GM19468 (cell line): ENCODE results near the gene NUCB2.

ENCODE experiments used
- ATAC-seq: cut with Tn5 transposase; IDR thresholded peaks from one replicate; pipeline ENCODE4 v1.9.1; 2021; ENCODE audit warnings: mild to moderate bottlenecking, moderate library complexity, moderate number of reproducible peaks; ENCODE audit not compliant: unreplicated experiment; ENCODE audit errors: extremely low read depth

NUCB2 gene

DNA sequence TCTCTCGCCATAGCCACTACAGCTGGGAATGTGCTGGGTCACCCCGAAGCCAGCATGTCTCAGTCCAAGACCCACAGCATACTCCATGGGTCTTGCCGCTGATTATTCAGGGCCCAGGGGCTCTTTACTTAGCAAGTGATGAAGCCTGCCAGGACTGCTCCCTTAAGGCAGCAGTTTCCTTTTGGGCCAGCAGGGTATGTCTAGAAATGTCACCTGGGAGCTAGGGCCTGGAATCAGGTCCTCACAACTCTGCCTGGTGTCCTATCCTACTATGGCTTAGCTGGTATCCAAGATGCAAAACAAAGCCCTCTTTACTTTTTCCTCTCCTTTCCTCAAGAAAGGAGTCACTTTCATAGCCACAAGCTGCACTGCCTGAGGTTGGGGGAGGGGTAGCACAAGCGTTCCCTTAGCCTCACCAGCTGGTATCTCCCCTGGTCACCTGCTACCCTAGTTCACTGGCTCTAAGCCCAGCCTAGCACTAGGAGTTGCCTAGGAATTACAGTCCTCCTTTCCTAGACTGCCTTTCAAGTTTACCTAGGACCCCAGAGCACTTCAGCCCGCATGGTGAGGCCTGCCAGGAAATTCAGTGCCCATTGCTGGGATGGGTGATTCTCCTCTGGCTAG is 52.4 kb downstream of the NUCB2 start:
- ATAC-seq, result no peak

DNA sequence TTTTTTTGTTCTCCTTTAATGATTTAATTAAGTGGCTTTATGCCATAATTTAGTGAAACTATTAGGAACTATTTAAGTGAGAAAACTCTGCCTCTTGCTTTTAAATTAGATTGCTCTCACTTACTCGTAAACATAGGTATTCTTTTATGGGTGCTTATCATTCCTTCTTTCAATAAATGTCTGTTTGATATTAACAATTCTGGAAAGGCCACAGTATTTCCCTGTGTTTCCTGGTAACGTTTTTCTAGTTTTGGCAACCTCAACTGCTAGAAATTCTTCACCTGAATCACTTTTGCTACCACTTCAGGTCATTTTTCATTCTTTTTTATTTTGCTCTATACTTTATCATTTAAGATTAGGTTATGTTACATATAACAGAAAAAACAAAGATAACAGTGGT is 55.1 kb downstream of the NUCB2 start:
- ATAC-seq, result no peak

DNA sequence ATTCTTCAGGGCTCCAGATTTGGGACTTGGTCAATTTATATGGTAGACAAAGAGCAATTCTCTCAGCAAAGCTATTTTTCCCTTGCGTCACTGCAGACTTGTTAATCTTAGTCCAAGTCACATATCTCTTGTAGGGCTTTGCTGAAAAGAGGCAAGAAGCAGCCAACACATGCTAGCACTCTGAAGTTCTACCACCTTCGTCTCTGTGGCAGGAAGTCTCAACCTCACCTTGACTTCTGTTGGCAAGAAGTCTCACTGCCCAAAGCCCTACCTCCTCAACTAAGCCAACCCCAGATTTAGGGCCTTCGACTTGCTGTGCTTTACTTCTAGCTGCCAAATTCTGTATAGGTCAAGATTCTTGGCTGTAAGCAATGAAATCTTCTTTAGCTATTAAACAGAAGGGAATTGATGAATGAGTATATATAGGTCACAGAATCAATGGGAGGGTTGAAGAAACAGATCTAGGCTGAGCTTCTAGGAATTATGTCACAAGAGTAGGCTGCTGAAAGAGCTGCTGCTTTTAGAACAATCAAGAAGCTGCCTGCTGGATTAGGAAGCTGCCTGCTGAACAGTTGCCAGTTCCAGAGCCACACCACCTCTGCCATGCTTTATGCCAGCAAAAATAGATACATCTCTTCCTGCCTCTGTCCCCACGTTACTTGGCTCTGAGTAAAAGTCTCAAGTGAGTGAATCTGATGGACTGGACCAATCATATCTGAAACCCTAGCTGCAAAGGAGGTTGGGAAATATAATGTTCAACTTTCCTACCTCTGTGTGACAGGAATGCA is 57.5 kb downstream of the NUCB2 start:
- no peak for ATAC-seq

DNA sequence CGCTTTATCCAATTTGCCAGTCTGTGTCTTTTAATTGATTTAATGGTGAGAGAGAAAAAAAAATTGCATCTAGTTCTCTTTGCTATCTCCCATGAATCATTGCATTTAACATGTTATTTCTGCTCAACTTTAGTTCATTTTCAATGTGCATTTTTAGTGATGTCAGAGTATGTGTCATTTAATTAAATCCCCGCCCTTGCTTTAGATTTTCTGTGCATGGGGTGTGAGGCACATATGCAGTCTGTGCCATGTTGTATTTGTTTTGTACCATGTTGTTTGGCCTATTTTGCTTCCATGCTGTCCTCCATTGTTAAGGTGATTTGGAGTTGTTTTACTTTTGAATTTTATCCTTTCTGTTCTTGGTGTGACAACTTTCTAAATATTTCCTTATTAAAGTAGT is 66.7 kb downstream of the NUCB2 start:
- ATAC-seq, result no peak

DNA sequence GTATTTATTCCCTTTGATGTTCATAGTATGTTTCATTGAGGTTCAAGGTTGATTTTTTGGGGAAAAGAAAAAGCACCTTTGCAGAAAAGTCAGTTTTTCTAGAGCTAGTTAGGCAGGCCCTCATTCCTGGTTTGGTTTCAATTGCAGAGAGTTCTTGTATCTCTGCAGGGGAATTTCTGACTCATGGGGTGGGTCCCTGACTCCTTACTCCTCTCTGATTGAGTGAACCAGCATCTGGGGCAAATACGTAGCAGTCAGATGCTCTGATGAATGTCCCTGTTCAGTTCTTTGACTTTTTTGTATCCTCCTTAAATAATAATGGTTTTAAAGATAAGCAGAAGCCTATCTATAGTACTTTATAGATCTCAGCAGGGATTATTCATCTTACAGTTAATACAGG is 67.4 kb downstream of the NUCB2 start:
- no peak for ATAC-seq

DNA sequence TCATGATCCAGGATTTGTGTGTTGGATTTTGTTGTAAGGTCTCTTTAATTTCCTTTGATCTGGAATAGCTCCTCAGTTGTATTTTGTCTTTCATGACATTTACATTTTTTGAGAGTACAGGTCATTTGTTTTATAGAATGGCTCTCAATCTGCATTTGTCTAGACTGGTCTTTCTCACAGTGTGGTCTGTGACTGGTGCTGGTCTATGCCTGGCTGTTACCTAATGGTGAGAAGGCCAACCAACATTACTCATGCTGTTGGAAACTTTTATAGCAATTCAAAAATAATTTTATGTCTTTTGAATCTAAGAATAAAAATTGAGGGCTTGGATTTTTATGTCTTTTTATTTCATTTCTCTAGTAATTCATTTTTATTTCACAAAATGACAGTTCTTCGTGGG is 71.1 kb downstream of the NUCB2 start:
- no peak for ATAC-seq

DNA sequence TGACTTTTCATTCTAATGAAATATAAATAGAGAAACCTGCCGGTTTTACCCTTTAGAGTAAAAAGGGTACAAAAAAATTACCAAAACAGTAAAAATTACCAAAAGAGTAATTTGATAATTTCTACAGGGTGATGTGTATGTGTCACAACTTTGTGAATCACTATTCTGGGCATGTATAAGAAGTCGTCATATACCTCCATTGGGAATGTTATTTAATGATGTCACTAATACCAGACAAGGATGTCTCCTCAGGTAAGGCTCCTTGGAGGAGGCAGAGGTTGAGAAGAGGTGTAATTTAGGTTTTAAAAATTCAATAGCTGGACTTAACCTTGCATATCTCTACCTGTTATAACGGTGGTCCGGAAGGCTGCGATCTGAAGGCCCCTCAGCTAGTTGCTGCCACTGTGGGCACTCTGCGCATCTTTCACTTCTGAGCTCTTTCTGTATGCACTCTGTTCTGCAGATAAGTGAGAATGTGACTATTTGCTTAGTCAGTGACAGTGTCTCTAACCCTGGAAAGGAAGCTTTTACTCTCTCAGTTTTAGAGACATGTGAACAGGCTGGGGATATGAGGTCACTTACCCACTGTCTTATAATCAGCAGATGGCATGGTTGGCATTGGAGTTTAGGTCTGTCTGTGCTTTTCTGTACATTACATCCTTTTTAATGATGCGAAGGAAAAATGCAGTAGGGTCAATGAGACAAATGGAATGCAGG is 74.1 kb downstream of the NUCB2 start:
- ATAC-seq, result no peak

DNA sequence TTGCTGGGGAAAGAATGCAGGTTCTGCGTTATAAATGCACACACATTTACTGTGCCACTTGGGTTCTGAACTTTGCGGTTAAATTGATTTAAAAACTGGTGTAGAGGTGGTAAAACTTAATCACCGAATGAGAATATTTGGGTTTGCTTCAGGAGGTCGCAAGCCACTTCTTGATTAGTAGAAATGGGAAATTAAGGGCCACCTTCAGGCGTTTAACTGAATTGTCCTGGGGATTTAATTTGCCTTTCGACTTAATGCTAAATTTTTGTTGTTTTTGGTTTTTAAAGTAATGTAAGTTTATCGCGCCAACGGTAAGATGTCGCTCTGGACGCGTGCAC is 74.6 kb downstream of the NUCB2 start:
- ATAC-seq, result no peak

DNA sequence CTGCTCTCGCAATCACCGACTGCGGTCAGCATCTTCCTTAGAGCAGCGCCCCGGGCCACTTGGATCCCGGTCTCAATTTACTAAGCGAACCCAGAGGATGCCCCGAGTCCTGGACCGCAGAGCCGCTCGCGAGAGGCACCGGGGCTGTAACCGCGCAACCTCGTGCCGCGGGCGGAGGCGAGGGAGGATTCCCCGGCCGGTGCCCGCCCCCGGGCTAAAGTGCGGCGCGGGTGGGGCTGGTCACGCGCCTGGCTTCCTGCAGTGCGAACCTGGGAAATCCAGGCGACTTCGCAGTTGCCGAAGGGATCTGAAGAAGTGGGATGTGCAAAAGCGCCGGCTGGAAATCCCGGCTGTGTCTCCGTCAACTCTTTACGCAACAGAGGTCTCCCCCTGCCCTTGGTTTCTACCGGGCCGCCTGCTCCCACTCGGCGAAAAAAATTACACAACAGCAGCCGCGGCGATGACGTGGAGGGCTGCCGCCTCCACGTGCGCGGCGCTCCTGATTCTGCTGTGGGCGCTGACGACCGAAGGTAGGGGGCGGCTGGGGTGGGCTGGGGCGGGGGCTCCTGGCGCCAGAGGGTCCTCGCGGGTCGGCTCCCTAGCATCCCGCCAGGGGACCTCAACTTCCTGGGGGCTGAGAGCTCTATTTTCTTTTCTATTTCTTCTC is 75.1 kb downstream of the NUCB2 start, which contains the start of gene NCR3LG1:
Gene NCR3LG1 (plus strand): TSS at position 291 of the 667 bp plus-strand sequence. CDS start 170 bp downstream, at position 461.
- no peak for ATAC-seq

DNA sequence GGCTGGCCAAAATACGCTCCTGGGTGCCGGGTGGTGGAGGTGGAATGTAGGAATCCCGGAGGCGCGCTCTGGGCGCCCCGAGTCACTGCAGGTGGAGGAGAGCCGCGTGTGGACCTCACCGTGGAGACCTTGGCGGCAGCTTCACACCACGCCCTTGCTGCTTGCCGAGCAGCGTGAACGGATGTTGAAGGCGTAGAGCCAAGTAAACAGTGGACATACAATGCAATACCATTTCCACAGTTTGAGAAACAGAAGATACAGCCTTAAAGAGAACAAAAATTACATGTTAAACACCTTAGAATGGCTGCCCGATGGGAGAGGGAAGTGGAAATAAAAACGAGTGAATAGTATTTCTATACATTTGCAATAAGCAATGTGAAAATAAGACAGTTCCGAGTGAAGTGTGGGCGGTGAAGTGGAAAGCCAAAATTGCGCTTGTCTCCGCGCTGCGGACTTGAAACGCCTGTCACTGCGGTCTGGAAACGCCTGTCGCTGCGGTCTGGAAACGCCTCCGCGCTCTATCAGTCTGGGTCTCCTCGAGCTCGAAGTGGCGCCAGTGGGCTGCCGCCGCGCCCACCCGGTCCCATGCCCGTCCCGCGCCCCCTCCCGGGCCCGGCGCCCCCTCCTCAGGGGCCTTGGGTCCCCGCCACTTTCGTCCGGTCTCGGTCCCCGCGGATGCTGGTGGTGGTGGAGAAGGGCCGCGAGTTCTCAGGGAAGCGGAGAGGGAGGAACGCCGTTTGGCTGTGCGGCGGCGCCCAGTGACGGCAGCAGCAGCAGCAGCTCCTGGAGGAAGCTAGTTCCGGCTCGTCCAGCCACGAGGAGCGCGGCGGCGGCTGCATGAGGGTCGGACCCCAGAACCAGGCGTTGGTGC is 76.6 kb downstream of the NUCB2 start:
- ATAC-seq, result no peak

DNA sequence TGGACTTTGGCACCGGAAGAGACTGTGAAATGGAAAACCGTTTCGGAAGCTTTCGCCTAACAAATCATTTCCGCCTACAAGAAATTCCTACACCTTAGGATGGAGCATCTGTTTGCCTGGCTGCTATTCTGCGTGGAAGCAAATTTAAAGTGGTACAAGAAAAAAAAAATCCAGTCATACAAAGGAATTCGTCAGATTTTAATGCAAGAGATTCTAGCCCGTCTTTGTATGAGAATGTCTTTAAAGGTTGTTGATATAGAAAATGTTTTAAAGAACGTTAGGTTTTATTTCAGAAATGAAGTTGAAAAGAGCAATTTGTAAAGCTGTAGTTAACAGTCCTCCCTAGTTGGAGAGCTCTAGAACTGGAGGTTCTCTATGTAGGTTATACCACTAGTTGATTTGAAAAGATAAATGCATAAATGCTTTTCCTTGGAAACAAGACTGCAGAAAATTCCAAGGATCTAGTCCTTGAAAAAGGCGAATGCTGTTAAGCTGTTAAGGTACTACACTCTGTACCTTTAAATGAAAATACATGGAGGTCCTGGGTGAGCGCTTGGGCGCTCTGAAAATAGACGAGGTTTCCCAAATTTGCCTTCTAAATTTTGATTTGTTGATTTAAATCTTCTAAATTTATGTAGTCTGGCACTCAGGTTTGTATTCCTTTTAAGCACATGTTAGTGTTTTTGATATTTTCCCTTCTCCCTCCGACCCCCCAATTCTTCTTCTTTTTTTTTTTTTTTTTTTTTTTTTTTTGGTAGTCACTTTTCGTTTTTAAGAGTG is 77.5 kb downstream of the NUCB2 start:
- ATAC-seq, result no peak

DNA sequence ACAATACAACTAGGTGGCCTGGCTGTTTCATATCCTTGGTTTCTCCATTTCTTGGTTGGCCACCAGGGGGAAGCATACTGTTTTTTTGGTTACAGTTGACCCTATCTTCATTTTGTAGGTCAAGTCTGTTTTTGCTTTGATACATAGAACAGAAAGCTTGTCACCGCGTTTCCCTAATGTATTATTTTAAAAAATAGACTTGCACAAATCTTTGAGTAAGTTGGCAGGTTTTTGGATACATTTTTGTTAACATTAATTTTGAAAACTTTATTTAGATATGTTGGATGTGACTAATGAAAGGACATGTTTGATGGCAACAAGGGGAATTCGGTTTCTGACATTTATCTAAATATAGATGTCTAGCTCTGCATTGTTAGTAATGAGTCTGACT is 78.1 kb downstream of the NUCB2 start:
- ATAC-seq, result no peak

DNA sequence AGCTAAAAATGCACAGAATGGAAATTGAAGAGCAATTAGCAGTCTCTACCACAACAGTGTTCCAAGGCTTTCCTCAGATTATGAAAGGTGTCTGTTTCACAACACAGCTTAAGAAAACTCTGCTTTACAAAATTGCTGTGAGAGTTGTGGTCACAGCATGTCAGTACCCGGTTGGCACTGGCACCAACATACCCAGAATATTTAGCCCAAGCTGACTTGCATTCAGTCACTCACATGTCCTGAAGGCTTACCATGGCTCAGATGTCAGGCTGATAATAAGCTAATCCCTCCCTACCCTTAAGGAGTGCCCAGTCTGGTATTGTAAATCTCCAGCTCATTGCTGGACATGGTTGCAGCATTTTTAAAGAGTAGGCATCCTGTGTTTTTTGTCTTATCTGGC is 90.0 kb downstream of the NUCB2 start:
- ATAC-seq, result no peak

DNA sequence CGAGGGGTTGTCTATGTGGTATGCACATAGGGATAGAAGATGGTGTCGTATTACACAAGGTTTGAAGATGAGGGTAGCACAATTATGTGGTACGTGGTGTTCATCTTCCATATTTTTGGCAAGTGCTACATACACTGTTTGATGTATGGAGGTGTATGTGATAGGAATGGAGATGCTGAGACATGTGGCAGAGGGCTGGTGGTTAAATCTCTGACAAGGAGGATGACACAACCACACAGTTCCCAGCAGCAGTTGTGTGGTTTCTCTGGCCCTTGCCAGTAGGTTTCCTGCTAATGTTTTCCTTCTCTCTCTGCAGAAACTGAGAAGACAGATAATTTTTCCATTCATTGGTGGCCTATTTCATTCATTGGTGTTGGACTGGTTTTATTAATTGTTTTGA is 92.0 kb downstream of the NUCB2 start:
- no peak for ATAC-seq

DNA sequence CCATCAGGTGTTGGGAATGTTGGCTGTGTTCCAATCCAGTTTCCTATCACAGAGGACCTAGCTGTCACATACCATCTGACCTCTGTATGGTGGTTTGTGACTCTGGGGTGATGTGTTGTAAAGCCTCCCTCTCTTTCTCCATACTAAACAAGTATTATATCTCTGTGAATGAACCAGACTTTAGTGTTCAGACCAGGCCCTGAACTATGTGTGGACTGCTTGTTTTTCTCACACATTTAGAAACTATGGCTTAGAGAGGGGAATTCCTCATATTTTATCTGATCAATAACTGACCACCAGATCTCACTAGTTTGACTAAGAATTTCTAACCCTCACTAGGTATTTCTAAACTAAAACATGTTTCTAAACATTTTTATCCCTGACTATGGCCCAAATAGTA is 92.6 kb downstream of the NUCB2 start:
- no peak for ATAC-seq

DNA sequence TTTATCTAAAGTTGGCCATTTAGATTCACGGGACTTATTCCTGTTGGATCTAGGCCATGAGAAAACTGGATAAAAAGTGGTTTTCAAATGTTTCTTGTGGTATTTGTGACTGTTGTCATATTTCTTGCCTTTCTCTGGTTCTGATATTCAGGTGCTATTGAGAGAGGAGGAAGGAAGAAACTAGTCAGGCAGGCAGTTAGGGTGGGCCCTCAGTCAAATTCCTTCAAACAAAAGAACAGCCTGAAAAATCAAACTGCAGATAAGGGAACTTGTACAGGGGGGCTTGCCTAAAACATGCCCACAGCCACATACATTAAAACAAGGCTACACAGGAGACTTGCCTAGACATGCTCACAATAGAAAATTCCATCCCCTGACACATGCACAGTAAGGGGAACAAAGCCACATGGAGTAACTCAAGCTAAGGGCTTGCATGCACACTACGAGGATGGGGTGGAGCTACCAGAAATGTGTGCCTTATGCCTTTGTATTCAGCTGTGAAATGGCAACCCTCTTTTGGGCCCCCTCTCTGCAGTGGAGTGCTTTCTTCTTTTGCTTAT is 93.2 kb downstream of the NUCB2 start:
- ATAC-seq, result no peak

DNA sequence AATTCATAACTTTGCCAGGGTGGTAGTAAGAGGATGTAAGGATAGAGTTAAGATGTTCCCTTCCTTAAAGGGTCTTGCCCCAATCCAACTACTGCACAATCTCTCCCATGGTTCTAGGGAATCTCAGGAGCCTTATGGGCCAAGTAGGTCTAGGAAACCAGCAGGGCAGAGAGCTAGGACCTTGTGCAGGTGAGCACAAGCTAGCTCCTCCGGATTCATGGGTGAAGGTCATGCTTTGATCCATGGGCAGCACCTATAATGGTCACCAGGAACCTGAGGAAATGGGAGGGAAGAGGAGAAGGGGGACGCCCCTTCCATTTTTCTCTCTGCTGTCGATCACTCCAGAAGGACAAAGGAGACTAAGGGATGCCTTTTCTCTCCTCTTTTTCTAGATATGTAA is 95.1 kb downstream of the NUCB2 start:
- no peak for ATAC-seq

DNA sequence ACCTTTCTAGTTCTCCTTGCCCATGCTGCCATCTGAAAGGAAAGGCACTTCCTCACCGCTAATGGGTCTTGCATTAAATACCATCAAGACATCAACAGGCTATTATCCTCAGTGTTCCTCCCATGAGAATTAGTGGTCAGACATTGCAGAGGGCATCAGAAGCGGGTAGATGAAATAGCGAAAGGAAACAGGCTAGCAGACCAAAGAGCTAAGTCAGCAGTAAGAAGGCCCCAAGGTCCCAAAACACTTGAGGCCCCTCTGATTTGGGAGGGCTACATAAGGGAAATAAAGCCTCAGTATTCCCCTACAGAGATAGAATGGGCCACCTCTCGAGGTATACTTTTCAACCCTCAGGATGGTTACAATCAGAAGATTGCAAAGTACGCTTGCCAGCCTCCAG is 99.0 kb downstream of the NUCB2 start:
- no peak for ATAC-seq

DNA sequence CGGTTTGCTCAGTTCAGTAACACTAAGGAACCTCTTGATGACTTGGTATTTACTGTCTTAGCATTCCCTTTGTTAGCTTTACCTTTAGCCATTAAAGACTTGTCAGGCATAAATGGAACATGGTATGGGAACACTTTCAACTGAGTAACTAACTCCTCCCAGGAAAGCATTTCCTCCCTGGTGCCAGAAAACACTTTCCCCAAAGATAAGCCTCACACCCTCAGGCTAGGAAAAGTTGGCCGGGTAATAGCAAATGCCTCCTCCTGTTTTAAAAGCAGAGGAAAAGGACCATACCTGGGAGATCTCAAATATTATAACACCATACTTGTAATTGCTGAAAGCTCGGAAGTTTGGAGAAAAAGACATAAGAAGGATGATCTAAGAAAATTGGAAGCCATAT is 100.0 kb downstream of the NUCB2 start:
- ATAC-seq, result no peak
